NCI-H460 (cell line): ENCODE data around the gene ARMC3. TPM values are rescaled to one million over a fixed set of nuclear protein-coding genes. Genes with fewer than 3 reads are reported as not detected.
"Not testable (repeated sequence)": the region's sequence is repeated elsewhere in the genome, so short reads cannot be mapped to it uniquely, and the experiment has no call there.

Experiments
- DNase-seq: peaks from one replicate; pipeline ENCODE4 v3.0.0-alpha.2; 2016; ENCODE audit warnings: low read depth; ENCODE audit errors: extremely low read depth
- total RNA-seq: library from RNA; depleted of rRNA; stranded (reverse); fragments of >200 nt; shearing (Covaris generic); gene quantifications from 2 replicates; pipeline ENCODE4 v1.2.3, GENCODE V29; 2014

ARMC3 gene
- total RNA-seq, 1 experiment from 2014 or later: 0.25 TPM

DNA sequence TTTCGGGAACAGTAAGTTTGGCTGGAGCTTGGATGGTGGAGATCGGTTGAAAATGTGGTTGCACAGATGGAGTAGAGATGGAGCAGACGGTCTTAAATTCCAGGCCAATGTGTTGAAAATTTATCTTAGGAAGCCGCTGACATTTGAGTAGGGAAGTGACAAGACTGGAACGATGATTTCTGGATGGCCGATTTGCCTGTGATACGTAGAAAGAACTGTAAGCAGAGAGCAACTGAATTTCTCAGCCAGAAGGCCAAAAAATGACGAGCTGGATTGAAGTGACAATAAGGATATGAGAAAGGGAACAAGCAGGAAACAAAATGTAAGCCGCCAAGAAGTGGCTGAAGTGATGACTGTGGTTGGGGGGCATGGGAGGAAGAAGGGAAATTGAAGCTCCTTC is 687 bp upstream of the ARMC3 start:
- DNase-seq: no peak

DNA sequence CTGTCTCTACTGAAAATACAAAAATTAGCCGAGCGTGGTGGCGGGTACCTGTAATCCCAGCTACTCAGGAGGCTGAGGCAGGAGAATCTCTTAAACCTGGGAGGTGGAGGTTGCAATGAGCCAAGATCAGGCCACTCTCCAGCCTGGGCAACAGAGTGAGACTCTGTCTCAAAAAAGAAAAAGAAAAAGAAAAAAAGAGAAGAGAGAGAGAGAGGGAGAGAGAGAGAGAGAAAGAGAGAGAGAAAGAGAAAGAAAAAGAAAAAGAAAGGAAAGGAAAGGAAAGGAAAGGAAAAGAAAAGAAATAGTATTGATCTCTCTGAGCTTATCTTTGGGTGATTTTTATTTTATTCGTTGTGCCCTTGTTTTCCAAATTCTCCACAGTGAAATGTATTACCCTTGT is 1.2 kb downstream of the ARMC3 start:
- DNase-seq: not testable (repeated sequence)

DNA sequence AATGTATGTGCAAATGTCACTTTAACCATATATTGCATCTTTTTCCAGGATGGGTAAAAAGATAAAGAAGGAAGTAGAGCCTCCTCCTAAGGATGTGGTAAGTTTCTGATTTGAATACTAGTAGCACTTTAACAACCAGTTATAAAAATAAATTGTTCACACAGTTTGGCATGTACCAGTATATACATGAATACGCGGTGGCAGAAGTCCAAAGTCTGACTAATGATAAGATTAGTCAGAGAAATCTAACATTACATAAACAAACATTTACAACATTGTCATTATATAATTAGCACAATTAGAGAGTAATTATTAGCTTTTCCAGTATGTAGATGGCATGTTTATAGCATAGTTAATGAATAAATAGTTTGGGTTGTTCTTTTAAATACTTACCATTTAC is 4.1 kb downstream of the ARMC3 start:
- DNase-seq: no peak

DNA sequence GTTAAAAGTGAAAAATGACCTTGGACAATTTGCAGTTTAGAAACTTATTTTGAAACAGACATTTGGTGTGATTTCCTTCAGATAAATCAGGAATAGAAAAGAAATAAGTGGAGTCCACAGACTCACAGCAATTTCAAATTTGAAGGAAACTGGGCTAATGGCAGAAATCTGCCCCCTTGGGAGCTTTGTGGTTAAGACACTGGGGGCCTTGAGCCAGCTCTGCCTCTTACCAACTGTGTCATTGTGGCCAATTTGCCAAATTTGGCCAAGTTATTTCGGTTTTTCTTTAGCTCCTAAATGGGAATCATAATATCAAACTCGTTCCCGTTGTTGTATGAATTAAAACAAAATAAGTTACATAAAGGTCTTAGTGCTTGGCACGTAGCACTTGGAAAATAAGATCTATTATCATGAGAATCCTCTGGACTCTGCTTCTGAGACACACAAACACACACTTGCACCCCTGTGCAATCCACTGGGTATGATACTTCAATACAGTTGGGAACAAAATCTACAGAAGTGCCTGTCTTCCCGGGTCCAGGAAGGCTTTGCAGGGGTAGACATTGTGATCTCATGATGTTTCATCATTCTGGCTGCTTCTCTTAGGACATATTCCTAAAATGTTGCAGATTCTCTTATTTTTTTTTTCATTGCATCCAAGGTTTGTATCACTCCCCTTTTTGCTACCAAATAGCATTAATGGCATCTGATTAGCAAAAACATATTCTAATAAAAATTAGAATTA is 4.9 kb downstream of the ARMC3 start:
- no peak for DNase-seq

- no peak for DNase-seq
Observed at GRCh38 chr10:22934726-22935125, 6.9 kb downstream of the ARMC3 start.

DNA sequence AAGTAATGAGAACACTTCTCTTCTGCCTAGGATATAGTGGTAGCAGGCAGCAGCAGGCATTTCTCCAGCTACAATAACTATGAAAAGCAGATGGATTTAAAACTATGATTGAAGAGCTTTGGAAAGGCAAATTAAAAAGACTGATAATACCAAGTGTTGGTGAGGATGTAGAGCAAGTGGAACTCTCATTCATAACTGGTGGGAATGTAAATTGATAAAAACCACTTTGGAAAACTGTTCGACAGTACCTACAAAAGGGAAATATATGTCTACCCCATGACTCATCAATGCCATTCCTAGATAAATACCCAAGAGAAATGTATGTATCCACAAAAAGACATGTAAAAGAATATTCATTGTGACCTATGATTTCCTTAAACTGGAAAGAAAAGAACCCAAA is 14.6 kb downstream of the ARMC3 start:
- no peak for DNase-seq

GRCh38 chr10:22945934-22946673 is 18.3 kb downstream of the ARMC3 start:
- no peak for DNase-seq

- DNase-seq: no peak
Observed at GRCh38 chr10:22954970-22955369, 27.1 kb downstream of the ARMC3 start.

GRCh38 chr10:22958338-22958737 is 30.5 kb downstream of the ARMC3 start:
- no peak for DNase-seq

- no peak for DNase-seq
Observed at GRCh38 chr10:22959292-22959691, 31.4 kb downstream of the ARMC3 start.

- DNase-seq: no peak
Observed at GRCh38 chr10:22959950-22960349, 32.1 kb downstream of the ARMC3 start.

GRCh38 chr10:22962817-22963216 is 35.0 kb downstream of the ARMC3 start:
- no peak for DNase-seq

- no peak for DNase-seq
Observed at GRCh38 chr10:22969704-22970103, 41.9 kb downstream of the ARMC3 start.

GRCh38 chr10:22976534-22976933 is 48.7 kb downstream of the ARMC3 start:
- no peak for DNase-seq

GRCh38 chr10:22977751-22978150 is 49.9 kb downstream of the ARMC3 start:
- no peak for DNase-seq

DNA sequence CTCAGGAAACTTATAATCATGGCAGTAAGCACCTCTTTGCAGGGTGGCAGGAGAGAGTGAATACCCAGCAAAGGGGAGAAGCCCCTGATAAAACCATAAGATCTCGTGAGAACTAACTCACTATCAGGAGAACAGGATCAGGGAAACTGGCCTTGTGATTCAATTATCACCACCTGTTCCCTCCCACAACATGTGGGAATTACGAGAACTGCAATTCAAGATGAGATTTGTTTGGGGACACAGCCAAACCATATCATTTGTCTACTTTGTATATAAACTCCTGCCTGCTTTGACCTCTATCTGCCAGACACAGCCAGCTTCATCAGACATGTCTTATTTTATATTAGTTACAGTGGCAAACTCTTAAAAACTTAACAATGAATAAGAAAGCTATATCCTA is 50.4 kb downstream of the ARMC3 start:
- DNase-seq: no peak

- DNase-seq: no peak
Observed at GRCh38 chr10:22978918-22979317, 51.1 kb downstream of the ARMC3 start.

- no peak for DNase-seq
Observed at GRCh38 chr10:22980822-22981221, 53.0 kb downstream of the ARMC3 start.

- DNase-seq: no peak
Observed at GRCh38 chr10:22984066-22984465, 56.2 kb downstream of the ARMC3 start.

DNA sequence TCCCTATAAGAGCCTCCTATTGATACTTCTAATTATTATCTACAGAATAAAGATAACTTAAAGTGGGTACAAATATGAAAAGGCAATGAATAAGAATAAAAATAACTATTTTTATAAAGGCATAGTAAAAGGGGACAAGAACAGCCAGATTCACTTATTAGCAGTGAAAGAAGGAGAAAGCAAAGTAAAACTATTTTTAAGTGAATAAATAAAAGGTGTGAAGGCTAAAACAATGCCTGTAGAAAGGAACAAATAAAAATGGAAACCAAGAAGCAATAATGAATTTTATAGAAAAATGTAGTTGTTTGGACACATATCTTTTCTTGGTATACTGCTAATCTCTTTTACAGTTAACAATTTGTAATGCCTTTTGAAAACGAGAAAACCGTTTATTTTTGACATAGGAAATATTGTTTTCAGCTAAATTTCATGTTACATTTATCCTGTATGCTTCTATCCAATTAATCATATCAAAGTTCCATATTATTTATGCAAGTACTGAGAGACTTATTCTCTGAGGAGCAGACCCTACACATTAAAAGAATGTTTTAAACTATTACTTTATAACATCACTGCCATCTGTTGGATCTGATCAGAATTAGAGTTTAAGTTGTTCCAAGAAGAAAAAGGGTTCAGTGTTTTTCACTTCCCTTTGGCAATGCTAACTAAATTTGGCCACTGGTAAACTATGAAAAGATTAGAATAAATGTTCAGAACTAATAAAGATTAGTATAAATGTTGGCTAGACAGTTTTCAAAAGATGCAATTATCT is 59.1 kb downstream of the ARMC3 start:
- DNase-seq: peak; percentile 14

DNA sequence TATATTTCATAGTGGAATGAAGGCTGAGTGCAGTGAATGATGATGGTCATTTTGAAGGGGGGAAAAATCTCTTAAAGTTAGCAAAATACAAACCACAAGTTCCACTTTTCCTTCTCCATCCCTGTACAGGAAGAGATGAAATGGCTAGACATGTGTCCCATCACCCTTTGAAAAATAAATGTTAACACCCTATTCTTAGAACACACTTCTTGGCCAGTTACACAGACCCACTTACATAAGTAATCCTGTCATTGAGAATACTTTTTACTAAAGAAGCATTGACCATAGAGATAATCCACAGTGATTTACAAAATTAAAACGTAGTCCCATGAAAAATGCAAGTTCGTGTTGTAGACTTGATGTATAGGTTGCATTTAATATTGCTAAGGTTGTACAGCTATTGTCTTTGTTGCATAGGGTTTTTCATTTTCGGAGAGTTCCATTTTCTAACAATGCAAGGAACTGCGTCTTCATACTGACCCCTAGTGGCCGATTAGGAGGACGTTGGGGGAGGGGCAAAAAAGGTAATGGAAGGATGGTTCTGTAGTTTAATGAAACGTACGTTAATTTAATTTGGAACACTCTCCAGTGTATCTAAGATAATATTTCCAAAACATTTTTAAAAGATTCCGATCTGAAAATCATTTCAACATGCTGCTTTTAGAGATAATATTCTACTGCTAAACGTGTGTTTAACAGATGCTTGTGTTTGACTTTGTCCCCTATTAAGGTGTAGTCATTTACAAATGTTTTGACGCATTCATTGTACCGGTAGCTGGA is 60.9 kb downstream of the ARMC3 start:
- DNase-seq: peak; percentile 41
